ENCODE results near the gene DSTN.

DNA sequence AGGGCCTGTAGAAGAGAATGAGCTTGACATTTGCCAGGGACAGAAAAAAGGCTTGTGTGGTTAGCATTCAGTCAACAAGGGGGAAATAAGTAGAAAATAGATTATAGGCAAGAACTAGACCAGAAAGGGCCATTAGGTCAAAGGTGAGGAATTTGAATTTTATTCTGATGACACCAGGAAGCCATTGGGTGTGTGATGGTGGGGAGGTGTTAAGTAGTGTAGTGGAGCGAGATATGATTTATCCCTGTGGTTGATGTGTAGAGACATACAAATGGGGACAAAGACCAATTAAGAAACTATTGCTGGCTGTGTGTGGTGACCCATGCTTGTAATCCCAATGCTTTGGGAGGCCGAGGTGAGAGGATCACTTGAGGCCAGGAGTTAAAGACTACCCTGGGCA is 11.0 kb downstream of the DSTN start:
- TF ChIP-seq, protein P1, sequence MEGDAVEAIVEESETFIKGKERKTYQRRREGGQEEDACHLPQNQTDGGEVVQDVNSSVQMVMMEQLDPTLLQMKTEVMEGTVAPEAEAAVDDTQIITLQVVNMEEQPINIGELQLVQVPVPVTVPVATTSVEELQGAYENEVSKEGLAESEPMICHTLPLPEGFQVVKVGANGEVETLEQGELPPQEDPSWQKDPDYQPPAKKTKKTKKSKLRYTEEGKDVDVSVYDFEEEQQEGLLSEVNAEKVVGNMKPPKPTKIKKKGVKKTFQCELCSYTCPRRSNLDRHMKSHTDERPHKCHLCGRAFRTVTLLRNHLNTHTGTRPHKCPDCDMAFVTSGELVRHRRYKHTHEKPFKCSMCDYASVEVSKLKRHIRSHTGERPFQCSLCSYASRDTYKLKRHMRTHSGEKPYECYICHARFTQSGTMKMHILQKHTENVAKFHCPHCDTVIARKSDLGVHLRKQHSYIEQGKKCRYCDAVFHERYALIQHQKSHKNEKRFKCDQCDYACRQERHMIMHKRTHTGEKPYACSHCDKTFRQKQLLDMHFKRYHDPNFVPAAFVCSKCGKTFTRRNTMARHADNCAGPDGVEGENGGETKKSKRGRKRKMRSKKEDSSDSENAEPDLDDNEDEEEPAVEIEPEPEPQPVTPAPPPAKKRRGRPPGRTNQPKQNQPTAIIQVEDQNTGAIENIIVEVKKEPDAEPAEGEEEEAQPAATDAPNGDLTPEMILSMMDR (IDR thresholded peaks at IDR 0.05), result no peak
- TF ChIP-seq POLR2AphosphoS5 (IDR thresholded peaks at IDR 0.05), result no peak
- no peak for TF ChIP-seq POLR2A (IDR thresholded peaks at IDR 0.05)

Data from breast epithelium (tissue), 3 donors.